HepG2 (cell line): ENCODE data around the gene ADCY9. TPM values are rescaled to one million over a fixed set of nuclear protein-coding genes. Genes with fewer than 3 reads are reported as not detected.

ENCODE experiments used
- ATAC-seq: fragments of 200-7000 bp; cut with Tn5 transposase; 3 replicates; pipeline ENCODE4 v1.9.1; 2020; ENCODE audit warnings: mild to moderate bottlenecking, moderate library complexity
- BruUV-seq: library from RNA; stranded (reverse); fragments of 400-500 nt; replicated peaks from 2 replicates; lab custom pipeline; 2021; lab: Mats Ljungman, UMichigan
- CTCF ChIA-PET: fragments of 300-600 bp; formaldehyde crosslinking; extraction: SDS; loops from one replicate; lab custom pipeline; 2021; ENCODE audit warnings: low total read pairs, inconsistent platforms, low intra/inter-chr PET ratio; lab: Yijun Ruan, JAX
- POLR2A ChIA-PET: fragments of 350-600 bp; sonication (Branson Sonifier 250); formaldehyde crosslinking; loops from one replicate; lab custom pipeline; 2020; ENCODE audit warnings: antibody characterized with exemption, inconsistent platforms; lab: Yijun Ruan, JAX
- DNase-seq: peaks from one replicate; pipeline ENCODE4 v3.0.0-alpha.2; 2015; ENCODE audit warnings: low spot score
- FAIRE-seq: peaks from 3 replicates; lab custom pipeline; 2011; peaks lifted over from hg19 to GRCh38; lab: Jason Lieb, UNC
- H2AFZ ChIP-seq: one replicate; pipeline ENCODE4 v1.6.1; 2011; ENCODE audit warnings: low read length, inconsistent platforms
- H3K27ac ChIP-seq: fragments of 300-600 bp; 3 replicates; pipeline ENCODE4 v1.8.0; 2011; ENCODE audit warnings: mixed run types, mild to moderate bottlenecking, mixed read lengths, low read length, inconsistent platforms; ENCODE audit not compliant: insufficient read depth; ENCODE audit errors: extremely low read length
- H3K27me3 ChIP-seq, 2 experiments: fragments of 200-600 bp in 1 of 2; 2 replicates in 1 of 2; 3 replicates in 1 of 2; pipeline versions ENCODE4 v1.6.0 to v1.8.0; 2011; ENCODE audit warnings: low read length in 2 of 2, mild to moderate bottlenecking in 2 of 2, moderate library complexity in 2 of 2, inconsistent platforms in 1 of 2; ENCODE audit not compliant: insufficient read depth in 2 of 2, control insufficient read depth in 1 of 2
- H3K36me3 ChIP-seq, 2 experiments: fragments of 200-600 bp in 1 of 2; replicated peaks in 1 of 2; 2 replicates in 1 of 2; 3 replicates in 1 of 2; pipeline versions ENCODE4 v1.5.1 to v1.8.0; 2011; ENCODE audit warnings: low read length in 2 of 2, inconsistent platforms in 1 of 2; ENCODE audit not compliant: insufficient read depth in 2 of 2, control insufficient read depth in 1 of 2
- H3K4me1 ChIP-seq: 2 replicates; pipeline ENCODE4 v1.5.1; 2012; ENCODE audit warnings: low read length, inconsistent platforms; ENCODE audit not compliant: insufficient read depth
- H3K4me2 ChIP-seq: 2 replicates; pipeline ENCODE4 v1.6.0; 2011; ENCODE audit warnings: low read depth, low read length, inconsistent platforms
- H3K4me3 ChIP-seq, 3 experiments: fragments of 200-600 bp in 1 of 3; sonication (generic), shearing (Covaris generic) in 1 of 3; replicated peaks in 1 of 3; 2 replicates each; pipeline ENCODE4 v1.5.1; 2011 to 2016; ENCODE audit warnings: low read length in 3 of 3, inconsistent platforms in 2 of 3, low read depth in 2 of 3, mild to moderate bottlenecking in 2 of 3, control low read depth in 1 of 3, mixed read lengths in 1 of 3; ENCODE audit not compliant: insufficient read depth in 1 of 3
- H3K79me2 ChIP-seq: one replicate; pipeline ENCODE4 v1.6.1; 2011; ENCODE audit warnings: low read length, inconsistent platforms; ENCODE audit not compliant: insufficient read depth
- H3K9ac ChIP-seq: 2 replicates; pipeline ENCODE4 v1.6.0; 2011; ENCODE audit warnings: mild to moderate bottlenecking, low read depth, low read length, inconsistent platforms; ENCODE audit not compliant: insufficient read depth
- H3K9me3 ChIP-seq: 2 replicates; pipeline ENCODE4 v1.5.1; 2012; ENCODE audit warnings: mild to moderate bottlenecking, low read length
- H4K20me1 ChIP-seq: 2 replicates; pipeline ENCODE4 v1.6.0; 2011; ENCODE audit warnings: inconsistent platforms, mild to moderate bottlenecking, low read length, moderate library complexity; ENCODE audit not compliant: insufficient read depth
- FOXO1 ChIP-seq: sonication (generic); formaldehyde crosslinking; IDR thresholded peaks from 2 replicates; pipeline ENCODE4 v1.4.0; 2020; ENCODE audit warnings: missing genetic modification reagents
- MAFF ChIP-seq: IDR thresholded peaks from 2 replicates; pipeline ENCODE4 v1.6.1; 2011; ENCODE audit warnings: low read depth, low read length, improper control_type of control experiment
- MAFK ChIP-seq, 2 experiments: IDR thresholded peaks in 1 of 2; conservative IDR thresholded peaks in 1 of 2; 2 replicates each; pipeline ENCODE4 v1.6.1; 2011; ENCODE audit warnings: improper control_type of control experiment in 2 of 2, low read length in 2 of 2
- NFE2L2 ChIP-seq: fragments of 150-350 bp; IDR thresholded peaks from 2 replicates; pipeline ENCODE4 v1.6.1; 2014; ENCODE audit warnings: low read length
- PRDM15 ChIP-seq: sonication (generic); formaldehyde crosslinking; IDR thresholded peaks from 2 replicates; pipeline ENCODE4 v1.4.0; 2020; ENCODE audit warnings: missing genetic modification reagents
- ZNF331 ChIP-seq: sonication (generic); formaldehyde crosslinking; IDR thresholded peaks from 2 replicates; pipeline ENCODE4 v1.4.0; 2020; ENCODE audit warnings: missing genetic modification reagents
- WGBS: methylation state at CpG from one replicate; pipeline ENCODE4 v1.1.6; 2017; ENCODE audit warnings: low lambda C conversion rate; 5-methylcytosine and 5-hydroxymethylcytosine counted together
- in situ Hi-C: cut with HindIII; loops from 2 replicates; pipeline ENCODE4 v1.10.0; 2017; ENCODE audit warnings: low pct_unique_long_range_greater_than_20kb; ENCODE audit not compliant: extremely low pct_ligation_motif_present
- intact Hi-C: fragments of 100-400 bp; cut with micrococcal nuclease; formaldehyde crosslinking; loops from one replicate; pipeline ENCODE4 v1.10.0; 2022; ENCODE audit not compliant: unreplicated experiment
- polyA plus RNA-seq, 8 experiments: library from polyadenylated mRNA; depleted of rRNA in 3 of 8; stranded (reverse) in 7 of 8; unstranded in 1 of 8; fragments of >200 nt; fragmentation: Illumina TruSeq in 4 of 8; extraction: Trizol in 4 of 8; gene quantifications; 2 replicates each; pipeline versions ENCODE4 v1.2.1 to v1.2.3, GENCODE V29; 2011 to 2016; ENCODE audit warnings: low read depth in 4 of 8, missing spikeins in 1 of 8, mixed read lengths in 1 of 8; ENCODE audit not compliant: insufficient read depth in 1 of 8
- total RNA-seq, 5 experiments: library from RNA; depleted of rRNA; stranded (reverse); fragments of >200 nt; fragmentation: Illumina TruSeq; extraction: Trizol; gene quantifications; 2 replicates each; pipeline ENCODE4 v1.2.3, GENCODE V29; 2016; ENCODE audit warnings: low read depth in 1 of 5

The ADCY9 gene
- total and polyA plus RNA-seq, 2 of the 13 experiments (the other 11 are each of a cell fraction or from before 2014, with no cell fraction given) = 11.2 to 13.9 TPM

GRCh38 chr16:3968551-3968950 lies 147.7 kb downstream of the ADCY9 start:
- H3K36me3 ChIP-seq = peaks cover 11 to 24% of the 10 kb centered on the region in 2 experiments; a peak in 4 of 5 replicates
- H3K9me3 ChIP-seq = no peaks in the 10 kb centered on the region
- no peaks in the 10 kb centered on the region for H3K4me1 ChIP-seq
- BruUV-seq = no TSS peak
- no peak overlapping the region for H3K27ac ChIP-seq
- intact Hi-C loops (loop anchor here (10.0 kb wide), 1 partner anchor 146 kb away; the partner anchor contains the start of gene ADCY9), in situ Hi-C loops (no loop called here)
- no peak for ATAC-seq
- CTCF ChIA-PET = no interaction called here
- DNase-seq = no peak
- H3K9ac ChIP-seq = no peak overlapping the region
- FAIRE-seq = no peak
- TF ChIP-seq MAFK (conservative IDR thresholded peaks at IDR 0.05 in 1 of 2, IDR thresholded peaks at IDR 0.05 in 1 of 2; ENCODE audit: low read length in 2 of 2) (peak in 1 of 2 experiments; percentile 50; a peak in 2 of 4 replicates), NFE2L2 (peak; percentile 59), MAFF (peak; percentile 22; the same call in 1 of the 2 replicates), ZNF331 (no peak), PRDM15 (no peak), FOXO1 (CRISPR knock-in tag) (no peak)
- H4K20me1 ChIP-seq = no peaks in the 10 kb centered on the region
- POLR2A ChIA-PET = no interaction called here
- WGBS = 94% methylated on average over 8 of the region's 8 CpGs
- H3K79me2 ChIP-seq = no peaks in the 10 kb centered on the region
- H2AFZ ChIP-seq = no peak overlapping the region
- no peaks in the 10 kb centered on the region; a peak in 1 of 5 replicates for H3K27me3 ChIP-seq
- no peak overlapping the region for H3K4me3 ChIP-seq
- H3K4me2 ChIP-seq = no peak overlapping the region
